GM12875 (cell line): Measurements from ENCODE around the gene NUP214.

Source experiments
- H3K4me3 ChIP-seq: one replicate; pipeline ENCODE4 v1.5.1; 2011; ENCODE audit warnings: low read depth, low read length, control low read depth
- CTCF ChIP-seq: IDR thresholded peaks from 2 replicates; pipeline ENCODE4 v1.5.1; 2011; ENCODE audit warnings: low read depth, mild to moderate bottlenecking, control low read depth, inconsistent platforms, low read length, moderate library complexity, borderline replicate concordance; ENCODE audit not compliant: insufficient read depth

The NUP214 gene

GRCh38 chr9:131138676-131139075 lies 13.3 kb downstream of the NUP214 start:
- TF ChIP-seq CTCF = no peak
- no peak overlapping the region for H3K4me3 ChIP-seq

- no peak overlapping the region for H3K4me3 ChIP-seq
- no peak for TF ChIP-seq CTCF
These were observed 14.7 kb downstream of the NUP214 start for GRCh38 chr9:131140112-131140511.

- TF ChIP-seq CTCF = no peak
- H3K4me3 ChIP-seq = no peak overlapping the region
These were observed 15.2 kb downstream of the NUP214 start for GRCh38 chr9:131140550-131140949.

GRCh38 chr9:131142160-131142559 lies 16.8 kb downstream of the NUP214 start:
- TF ChIP-seq CTCF = no peak
- H3K4me3 ChIP-seq = no peak overlapping the region

- no peak overlapping the region for H3K4me3 ChIP-seq
- TF ChIP-seq CTCF = no peak
These were observed 18.8 kb downstream of the NUP214 start for GRCh38 chr9:131144201-131144600.

GRCh38 chr9:131145245-131145644 lies 19.9 kb downstream of the NUP214 start:
- TF ChIP-seq CTCF = no peak
- no peak overlapping the region for H3K4me3 ChIP-seq

GRCh38 chr9:131146186-131146585 lies 20.8 kb downstream of the NUP214 start:
- no peak for TF ChIP-seq CTCF

More at GRCh38 chr9:131146186-131146585, 20.8 kb downstream of the NUP214 start:
- H3K4me3 ChIP-seq = no peak overlapping the region
